Measurements from ENCODE around the gene MICOS13. TPM values are rescaled to one million over a fixed set of nuclear protein-coding genes. Genes with fewer than 3 reads are reported as not detected.

MICOS13 gene
- total RNA-seq, 1 donor from 2014 or later: 30.0 TPM

GRCh38 chr19:5641171-5641570 lies 39.1 kb downstream of the MICOS13 start:
- Histone ChIP-seq H3K36me3 (ENCODE audit: control insufficient read depth, insufficient read depth, low read length) (peaks cover 8% of the 10 kb centered on the region), H3K27me3 (ENCODE audit: control insufficient read depth, insufficient read depth, low read length) (no peaks in the 10 kb centered on the region), H3K4me3 (ENCODE audit: low read depth, low read length) (no peak overlapping the region)
- peak; percentile 75 for DNase-seq (ENCODE audit: low read depth)
- TF ChIP-seq, protein P1, sequence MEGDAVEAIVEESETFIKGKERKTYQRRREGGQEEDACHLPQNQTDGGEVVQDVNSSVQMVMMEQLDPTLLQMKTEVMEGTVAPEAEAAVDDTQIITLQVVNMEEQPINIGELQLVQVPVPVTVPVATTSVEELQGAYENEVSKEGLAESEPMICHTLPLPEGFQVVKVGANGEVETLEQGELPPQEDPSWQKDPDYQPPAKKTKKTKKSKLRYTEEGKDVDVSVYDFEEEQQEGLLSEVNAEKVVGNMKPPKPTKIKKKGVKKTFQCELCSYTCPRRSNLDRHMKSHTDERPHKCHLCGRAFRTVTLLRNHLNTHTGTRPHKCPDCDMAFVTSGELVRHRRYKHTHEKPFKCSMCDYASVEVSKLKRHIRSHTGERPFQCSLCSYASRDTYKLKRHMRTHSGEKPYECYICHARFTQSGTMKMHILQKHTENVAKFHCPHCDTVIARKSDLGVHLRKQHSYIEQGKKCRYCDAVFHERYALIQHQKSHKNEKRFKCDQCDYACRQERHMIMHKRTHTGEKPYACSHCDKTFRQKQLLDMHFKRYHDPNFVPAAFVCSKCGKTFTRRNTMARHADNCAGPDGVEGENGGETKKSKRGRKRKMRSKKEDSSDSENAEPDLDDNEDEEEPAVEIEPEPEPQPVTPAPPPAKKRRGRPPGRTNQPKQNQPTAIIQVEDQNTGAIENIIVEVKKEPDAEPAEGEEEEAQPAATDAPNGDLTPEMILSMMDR (IDR thresholded peaks at IDR 0.05; ENCODE audit: insufficient read depth, low read length, severe bottlenecking): no peak
- FAIRE-seq: peak; percentile 47

DNA sequence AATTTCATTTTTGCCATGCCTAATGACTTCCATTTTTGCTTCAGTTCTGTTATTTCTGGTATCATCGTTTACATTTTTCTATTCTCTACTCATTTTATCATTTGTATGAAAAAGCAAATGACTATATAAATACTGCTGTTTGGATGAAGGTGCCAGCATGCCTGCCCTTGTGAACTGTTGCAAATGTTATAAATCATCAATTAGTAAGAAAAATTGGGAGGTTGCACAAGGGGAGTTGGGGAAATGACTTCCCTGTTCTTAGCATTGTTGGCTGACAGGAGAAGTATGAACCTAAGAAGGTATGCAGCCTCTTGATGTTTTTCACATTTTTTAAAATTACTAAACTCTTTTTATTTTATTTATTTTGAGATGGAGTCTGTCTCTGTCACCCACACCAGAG lies 42.3 kb downstream of the MICOS13 start:
- Histone ChIP-seq H3K4me3 (ENCODE audit: low read depth, low read length) (no peak overlapping the region), H3K36me3 (ENCODE audit: control insufficient read depth, insufficient read depth, low read length) (peaks cover 2% of the 10 kb centered on the region), H3K27me3 (ENCODE audit: control insufficient read depth, insufficient read depth, low read length) (no peaks in the 10 kb centered on the region)
- FAIRE-seq: no peak
- TF ChIP-seq, protein P1 (IDR thresholded peaks at IDR 0.05; ENCODE audit: insufficient read depth, low read length, severe bottlenecking): no peak
- no peak for DNase-seq (ENCODE audit: low read depth)

- Histone ChIP-seq H3K4me3 (ENCODE audit: low read depth, low read length) (no peak overlapping the region), H3K27me3 (ENCODE audit: control insufficient read depth, insufficient read depth, low read length) (no peaks in the 10 kb centered on the region), H3K36me3 (ENCODE audit: control insufficient read depth, insufficient read depth, low read length) (no peaks in the 10 kb centered on the region)
- no peak for DNase-seq (ENCODE audit: low read depth)
- TF ChIP-seq, protein P1 (IDR thresholded peaks at IDR 0.05; ENCODE audit: insufficient read depth, low read length, severe bottlenecking): no peak
- FAIRE-seq: no peak
Observed at GRCh38 chr19:5635427-5635826, 44.9 kb downstream of the MICOS13 start.

DNA sequence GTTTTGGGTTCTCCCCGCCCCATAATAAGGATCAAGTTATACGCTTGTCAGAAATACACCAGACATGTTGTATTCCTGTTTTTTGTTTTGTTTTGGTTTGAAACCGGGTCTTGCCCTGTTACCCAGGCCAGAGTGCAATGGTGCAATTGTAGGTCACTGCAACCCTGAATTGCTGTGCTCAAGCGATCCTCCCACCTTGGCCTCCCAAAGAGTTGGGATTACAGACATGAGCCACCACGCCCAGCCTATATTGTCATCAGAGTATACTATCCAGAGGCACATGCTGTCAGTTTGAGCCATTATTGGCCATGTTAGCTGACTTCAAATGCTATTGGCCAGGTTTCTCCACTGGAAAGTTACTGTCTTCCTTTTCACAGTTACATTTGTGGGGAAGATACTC lies 47.7 kb downstream of the MICOS13 start:
- FAIRE-seq (no peak), DNase-seq (ENCODE audit: low read depth) (no peak)
- no peaks in the 10 kb centered on the region for H3K27me3 ChIP-seq (ENCODE audit: control insufficient read depth, insufficient read depth, low read length)
- H3K4me3 ChIP-seq (ENCODE audit: low read depth, low read length): no peak overlapping the region
- peaks cover under 1% of the 10 kb centered on the region for H3K36me3 ChIP-seq (ENCODE audit: control insufficient read depth, insufficient read depth, low read length)
- TF ChIP-seq, protein P1 (IDR thresholded peaks at IDR 0.05; ENCODE audit: insufficient read depth, low read length, severe bottlenecking): no peak

- peaks cover 2% of the 10 kb centered on the region for H3K36me3 ChIP-seq (ENCODE audit: control insufficient read depth, insufficient read depth, low read length)
- TF ChIP-seq, protein P1 (IDR thresholded peaks at IDR 0.05; ENCODE audit: insufficient read depth, low read length, severe bottlenecking): no peak
- no peak for DNase-seq (ENCODE audit: low read depth)
- H3K4me3 ChIP-seq (ENCODE audit: low read depth, low read length): no peak overlapping the region
- H3K27me3 ChIP-seq (ENCODE audit: control insufficient read depth, insufficient read depth, low read length): no peaks in the 10 kb centered on the region
- no peak for FAIRE-seq
Observed at GRCh38 chr19:5632241-5632612, 48.1 kb downstream of the MICOS13 start.

- no peaks in the 10 kb centered on the region for H3K27me3 ChIP-seq (ENCODE audit: control insufficient read depth, insufficient read depth, low read length)
- DNase-seq (ENCODE audit: low read depth) (no peak), FAIRE-seq (no peak)
- TF ChIP-seq, protein P1 (IDR thresholded peaks at IDR 0.05; ENCODE audit: insufficient read depth, low read length, severe bottlenecking): no peak
- H3K4me3 ChIP-seq (ENCODE audit: low read depth, low read length): no peak overlapping the region
- peaks cover 6% of the 10 kb centered on the region for H3K36me3 ChIP-seq (ENCODE audit: control insufficient read depth, insufficient read depth, low read length)
Observed at GRCh38 chr19:5631567-5632240, 48.6 kb downstream of the MICOS13 start.
